Measurements from ENCODE around the gene ZNF862.
"Not testable (repeated sequence)": the region's sequence is repeated elsewhere in the genome, so short reads cannot be mapped to it uniquely, and the experiment has no call there.

ZNF862 gene

DNA sequence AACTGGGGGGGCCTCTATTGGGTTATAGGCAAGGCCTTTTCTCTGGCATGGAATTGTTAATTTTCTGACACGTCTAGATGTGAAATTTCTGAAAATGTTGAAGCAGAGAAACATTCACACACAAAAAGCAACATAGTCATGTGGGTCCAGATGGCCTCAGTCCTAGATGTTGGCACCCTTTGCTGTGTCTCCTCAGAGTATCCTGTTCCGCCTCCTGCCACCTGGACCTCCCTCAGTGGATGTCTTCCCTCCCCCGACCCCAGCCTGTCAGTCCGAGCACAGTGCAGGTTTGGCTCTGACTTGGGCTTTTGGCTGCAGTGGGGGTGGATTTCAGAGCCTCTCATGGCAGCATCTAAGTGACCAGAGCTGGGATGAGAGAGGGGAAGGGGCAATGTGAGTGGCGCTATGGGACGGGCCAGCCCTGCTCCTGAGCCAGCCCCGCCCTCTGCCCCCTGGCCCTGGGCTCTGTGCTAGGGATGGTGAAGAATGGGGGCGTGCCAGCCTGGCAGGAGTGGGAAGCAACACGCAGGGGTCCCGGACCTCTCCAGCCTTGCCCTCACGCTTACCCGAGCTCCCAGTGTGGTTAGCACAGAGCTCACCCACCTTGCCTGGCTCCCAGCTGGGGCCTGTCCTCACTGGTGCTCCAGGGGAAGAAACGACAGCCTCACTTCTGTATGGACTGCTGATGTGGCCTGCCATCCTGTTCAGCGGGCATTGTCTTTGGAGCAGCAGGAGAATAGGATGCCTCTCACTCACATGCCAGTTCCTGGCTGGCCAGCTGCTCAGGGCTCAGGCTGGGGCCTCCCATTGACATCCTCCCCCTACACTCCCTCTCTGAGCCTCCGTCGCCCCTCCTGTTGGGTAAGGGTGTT is 41.8 kb downstream of the ZNF862 start:
- no peak for DNase-seq (ENCODE audit: low read depth in 1 of 2, low spot score in 1 of 2)

DNA sequence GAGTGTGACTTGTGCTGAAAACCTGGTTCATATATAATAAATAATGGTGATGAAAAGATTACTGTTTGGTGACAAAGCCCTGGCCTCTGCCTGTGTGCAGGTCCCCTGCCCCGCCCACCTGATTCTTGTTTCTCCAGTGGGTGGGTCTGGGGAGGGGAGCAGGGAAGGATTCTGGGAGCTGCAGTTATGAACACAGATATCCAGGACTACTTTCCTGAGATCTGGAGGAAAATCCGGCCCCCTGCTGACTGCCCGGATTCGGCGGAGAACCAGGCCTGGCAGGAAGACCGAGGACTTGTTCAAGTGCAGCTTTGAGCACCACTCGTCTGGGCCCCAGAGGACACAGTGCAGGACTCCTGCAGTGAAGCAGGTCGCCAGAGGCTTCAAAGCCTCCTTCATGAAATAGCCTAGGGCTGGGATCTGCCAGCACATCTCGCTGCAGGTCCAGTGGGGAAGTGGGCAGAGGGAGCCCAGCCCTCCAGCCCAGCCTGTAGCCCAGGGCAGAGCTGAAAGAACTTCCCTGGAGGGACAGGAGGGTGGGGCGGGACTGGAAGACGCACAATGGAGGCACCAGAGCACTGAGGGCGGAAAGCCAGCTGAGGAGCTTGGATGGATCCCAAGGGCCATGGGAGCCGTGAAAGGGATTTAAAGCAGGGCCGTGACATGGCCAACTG is 42.6 kb downstream of the ZNF862 start:
- no peak for DNase-seq (ENCODE audit: low read depth in 1 of 2, low spot score in 1 of 2)

DNA sequence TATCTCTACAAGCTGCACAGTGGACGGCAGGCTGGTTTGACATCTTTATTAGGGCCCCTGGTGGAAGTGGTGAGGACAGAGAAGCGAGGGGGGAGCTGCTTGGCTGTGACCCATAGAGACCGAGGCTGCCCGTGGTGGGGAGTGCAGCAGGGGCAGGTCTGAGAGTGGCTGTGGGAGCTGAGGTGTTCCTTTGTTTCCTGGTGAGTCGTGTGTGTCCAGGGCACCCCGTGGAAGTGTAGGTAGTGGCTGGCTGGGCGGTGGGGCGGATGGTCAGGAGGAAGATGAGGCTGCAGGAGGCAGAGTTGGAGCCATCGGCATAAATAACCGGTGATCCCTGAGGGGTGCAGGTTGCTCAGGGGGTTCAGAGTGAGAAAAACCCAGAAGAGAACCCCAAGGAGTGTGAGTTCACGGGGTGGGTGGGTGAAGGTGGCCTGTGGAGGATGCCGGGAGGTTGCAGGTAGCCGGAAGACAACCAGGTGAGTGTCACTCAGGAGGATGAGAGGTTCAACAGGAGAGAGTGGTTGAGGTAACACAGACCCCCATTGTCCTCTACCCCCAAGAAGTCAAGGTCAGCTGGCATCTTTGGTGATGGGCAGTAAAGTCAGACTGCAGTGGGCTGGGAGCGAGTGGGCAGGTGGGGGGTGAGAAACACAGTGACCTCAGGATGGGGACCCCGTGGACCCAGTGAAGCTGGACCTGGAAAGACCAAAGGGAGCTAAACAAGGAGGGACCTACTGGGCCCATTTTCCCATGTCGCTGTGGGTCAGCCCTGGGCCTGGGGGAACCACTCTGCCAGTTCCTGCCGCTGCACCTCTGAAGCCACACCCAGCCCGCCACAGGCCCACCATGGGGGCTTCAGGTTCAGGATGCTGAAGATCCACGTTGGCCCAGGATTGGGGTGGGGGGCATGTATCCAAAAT is 43.4 kb downstream of the ZNF862 start:
- no peak for DNase-seq (ENCODE audit: low read depth in 1 of 2, low spot score in 1 of 2)

DNA sequence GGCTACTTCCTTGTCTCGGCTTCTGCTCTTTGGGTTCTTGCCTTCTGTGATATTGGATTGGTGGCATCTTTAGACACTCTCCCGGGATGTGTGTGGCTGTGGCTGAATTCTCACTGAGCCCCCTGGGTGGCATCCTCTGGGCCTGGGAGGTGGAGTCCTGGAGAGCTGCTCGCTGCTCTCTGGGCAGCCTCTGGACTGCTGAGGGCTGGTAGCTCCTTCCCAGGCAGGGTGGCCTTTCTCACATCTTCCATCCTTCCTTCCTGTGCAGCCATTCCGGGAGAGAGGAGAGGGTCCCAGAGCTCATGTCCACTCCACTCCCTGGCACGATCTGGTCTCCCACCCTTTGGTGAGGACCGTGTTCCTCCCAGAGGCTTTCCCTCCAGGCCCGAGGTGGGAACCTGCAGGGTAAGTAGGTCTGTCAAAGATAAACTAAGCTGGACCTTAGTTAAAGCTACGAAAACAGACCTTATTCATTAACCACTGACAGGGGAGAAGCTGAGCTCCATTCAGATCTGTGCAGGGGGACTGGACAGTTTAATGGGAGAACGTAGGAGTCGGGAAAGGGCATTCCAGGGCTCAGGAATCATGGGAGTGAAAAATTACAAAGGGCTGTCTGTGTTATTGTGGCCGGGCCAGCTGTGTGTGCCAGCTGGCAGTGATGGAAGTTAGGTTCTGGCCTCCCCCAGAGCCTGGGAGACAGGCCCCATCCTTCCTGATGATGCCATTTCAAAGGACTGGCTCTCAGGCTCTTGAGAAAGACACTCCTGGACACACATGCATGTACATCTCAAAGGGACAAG is 44.3 kb downstream of the ZNF862 start:
- DNase-seq (ENCODE audit: low read depth in 1 of 2, low spot score in 1 of 2), result no peak

DNA sequence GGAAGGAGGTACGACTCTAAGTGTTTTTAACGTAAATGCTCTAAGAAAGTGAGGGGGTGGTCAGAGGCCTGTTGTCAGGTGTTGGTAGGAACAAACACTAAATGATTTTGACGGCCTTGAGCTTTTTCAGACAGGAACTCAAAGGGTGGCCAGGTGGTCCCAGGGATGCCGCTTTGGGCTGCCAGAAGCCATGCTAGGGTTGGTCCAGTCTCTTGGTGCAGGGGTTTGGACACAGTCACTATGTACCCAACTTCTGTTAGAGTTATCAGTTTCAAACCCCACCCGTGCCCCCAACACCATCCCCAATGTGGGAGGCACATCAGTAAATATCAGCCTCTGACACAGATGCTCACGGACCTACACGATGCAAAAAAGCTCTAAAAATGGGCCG is 44.9 kb downstream of the ZNF862 start:
- no peak for DNase-seq (ENCODE audit: low read depth in 1 of 2, low spot score in 1 of 2)

DNA sequence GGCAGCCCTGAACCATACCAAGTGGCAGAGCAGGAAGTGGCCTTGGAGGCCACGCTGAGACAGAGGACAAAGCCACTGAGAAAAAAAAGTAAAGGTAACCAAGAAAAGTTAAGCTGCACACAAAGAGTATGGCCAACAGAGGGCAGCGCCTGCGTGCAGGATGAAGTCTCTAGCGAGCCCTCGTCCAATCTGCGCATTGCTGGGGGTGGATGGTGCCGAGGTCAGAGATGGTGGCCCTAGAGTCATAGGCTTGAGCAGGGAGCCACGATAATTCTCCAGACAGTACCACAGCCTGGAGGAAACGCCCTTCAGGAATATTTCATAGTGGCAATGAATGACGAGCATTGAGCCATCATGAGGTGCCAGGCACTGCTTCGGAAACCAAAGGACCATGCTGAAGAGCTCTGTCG is 45.3 kb downstream of the ZNF862 start:
- DNase-seq (ENCODE audit: low read depth in 1 of 2, low spot score in 1 of 2), result no peak

DNA sequence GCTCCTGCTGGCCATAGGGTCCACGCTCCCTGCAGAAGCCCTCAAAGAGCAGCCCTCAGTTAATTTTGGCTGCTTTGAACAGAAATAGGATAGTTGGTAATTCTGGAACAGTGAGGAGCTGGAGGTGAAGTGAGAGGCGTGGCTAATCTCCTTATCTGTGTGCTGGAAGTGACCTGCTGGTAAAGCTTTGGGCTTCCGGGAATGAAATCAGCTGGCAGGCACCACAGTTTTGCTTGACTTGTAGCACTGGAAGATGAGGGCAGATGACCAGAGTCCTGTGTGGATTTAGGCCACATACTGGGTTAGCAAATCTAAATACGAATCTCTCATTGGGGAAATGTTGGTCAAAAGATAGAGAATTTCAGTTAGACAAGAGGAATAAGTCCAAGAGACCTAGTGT is 45.8 kb downstream of the ZNF862 start:
- no peak for DNase-seq (ENCODE audit: low read depth in 1 of 2, low spot score in 1 of 2)

DNA sequence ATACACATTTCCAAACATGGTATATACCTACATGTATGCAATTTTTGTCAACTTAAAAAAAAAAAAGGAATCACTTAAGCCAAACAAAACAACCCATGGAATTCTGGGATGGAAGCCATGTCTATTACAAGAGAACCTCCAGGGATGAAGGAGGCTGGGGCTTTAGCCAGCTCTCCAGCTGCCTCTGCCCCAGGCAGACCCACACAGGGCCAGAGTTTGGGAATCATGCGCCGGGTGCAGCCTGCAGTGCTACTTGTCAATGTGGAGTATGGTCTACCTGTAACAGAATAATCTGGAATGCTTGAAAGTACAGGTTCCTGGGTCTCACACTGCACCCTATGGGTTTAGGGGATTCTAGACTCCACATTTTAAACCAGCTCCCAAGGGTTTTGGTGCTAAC is 46.4 kb downstream of the ZNF862 start:
- DNase-seq (ENCODE audit: low read depth in 1 of 2, low spot score in 1 of 2), result no peak

DNA sequence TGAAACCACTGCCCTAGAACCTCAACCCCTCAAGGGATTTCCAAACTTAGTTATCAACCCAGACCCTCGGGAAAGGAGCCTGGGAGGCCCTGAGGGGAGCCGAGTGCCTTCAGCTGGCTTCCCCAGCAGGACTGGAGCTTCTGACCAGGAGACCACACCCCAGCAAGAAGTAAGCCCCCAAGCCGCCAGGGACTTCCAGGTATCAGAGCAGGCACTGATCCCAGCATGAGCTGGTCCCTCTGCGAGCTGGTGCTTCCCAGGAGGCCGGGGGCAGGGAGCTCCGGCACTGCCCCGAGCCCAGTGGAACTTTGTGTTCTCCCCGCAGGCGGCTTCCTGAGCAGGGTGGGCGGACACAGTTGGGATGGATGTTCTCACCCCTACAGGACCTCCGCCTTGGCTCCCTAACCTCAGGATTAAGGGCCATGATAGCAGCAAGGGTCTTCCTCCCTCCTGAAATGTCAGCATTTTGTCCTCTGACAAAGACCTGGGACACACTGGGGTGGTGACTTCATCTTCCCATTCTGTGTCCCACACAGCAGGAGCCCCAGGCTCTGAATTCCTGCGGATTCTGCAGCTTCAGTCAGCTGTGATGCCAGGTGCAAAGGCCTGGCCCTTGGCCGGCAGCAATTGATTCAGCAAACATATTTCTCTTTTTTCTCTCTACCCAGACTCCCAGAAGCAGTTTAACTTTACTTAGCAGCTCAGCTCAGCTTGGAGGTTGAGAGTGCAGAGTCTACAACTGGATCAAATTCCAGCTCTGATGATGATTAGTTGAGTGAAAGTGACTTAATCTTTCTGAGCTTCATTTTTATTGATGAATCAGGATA is 47.2 kb downstream of the ZNF862 start:
- DNase-seq (ENCODE audit: low read depth in 1 of 2, low spot score in 1 of 2), result no peak

DNA sequence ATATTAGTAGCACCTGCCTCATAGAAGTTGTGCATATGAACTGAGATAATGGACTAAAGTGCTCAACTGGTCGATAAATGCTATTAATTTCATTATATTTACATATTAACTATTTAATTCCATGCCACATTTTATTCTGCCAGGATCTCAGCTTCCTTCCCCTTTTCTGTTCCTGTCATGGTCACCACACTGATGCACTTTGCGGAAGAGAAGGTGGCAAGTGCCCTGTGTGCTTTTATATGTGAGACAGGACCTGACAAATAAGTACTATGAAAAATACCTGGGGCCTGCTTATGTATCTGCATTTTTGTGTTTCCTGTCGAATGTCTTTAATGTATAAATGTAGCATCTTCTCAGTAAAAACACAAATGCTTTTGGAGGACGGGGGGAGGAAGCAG is 47.8 kb downstream of the ZNF862 start:
- DNase-seq (ENCODE audit: low read depth in 1 of 2, low spot score in 1 of 2), result no peak

DNA sequence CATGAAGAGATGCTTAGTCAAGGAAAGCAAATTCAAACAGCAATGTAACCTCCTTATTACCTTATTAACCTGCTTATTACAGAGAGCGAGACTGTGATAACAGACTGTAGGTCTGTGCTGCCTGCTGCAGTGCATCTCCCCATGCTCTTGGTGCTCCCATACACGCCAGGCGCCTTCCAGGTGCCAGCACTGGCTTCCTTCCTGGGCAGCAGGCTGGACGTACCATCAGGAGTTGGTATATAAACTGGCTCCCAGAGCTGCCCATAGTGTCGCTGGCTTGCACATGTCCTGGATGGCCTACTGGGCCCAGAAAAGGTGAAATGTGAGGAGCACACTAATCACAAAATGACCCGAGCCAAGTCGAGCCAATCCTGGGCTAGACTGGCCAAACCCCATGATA is 49.1 kb downstream of the ZNF862 start:
- no peak for DNase-seq (ENCODE audit: low read depth in 1 of 2, low spot score in 1 of 2)

DNA sequence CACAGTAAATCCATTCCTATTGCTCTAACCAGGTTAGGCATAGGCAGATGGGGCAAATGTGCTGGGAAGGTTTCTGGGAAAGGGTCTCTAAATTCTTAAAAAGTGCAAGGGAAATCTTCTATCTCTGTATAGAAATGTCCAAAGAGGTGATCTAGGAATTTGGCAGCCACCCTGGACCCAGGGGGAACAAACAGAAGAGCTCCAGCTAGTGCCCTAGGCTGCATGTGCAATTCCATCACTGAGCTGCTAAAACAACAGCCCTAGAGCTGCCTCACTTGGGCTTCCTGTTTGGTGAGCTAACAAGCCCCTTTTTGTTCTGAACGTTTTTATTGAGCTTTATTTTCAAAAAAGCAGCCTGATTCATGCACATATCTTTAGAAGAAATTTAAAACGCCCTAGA is 52.5 kb downstream of the ZNF862 start:
- DNase-seq (ENCODE audit: low read depth in 1 of 2, low spot score in 1 of 2), result not testable (repeated sequence)

DNA sequence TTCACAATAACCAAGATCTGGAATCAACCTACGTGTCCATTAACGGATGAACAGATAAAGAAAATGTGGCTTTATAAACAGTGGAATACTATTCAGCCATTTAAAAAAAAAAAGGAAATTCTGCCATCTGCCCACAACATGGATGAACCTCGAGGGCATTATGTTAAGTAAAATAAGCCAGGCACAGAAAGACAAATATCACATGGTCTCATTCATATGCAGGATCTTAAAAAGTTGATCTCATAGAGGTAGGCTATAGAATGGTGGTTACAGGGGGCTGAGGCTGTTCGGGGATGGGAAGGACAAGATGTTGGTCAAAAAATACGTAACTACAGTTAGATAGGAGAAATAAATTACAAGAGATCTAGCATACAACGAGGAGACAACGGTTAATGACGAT is 56.8 kb downstream of the ZNF862 start:
- not testable (repeated sequence) for DNase-seq (ENCODE audit: low read depth in 1 of 2, low spot score in 1 of 2)

DNA sequence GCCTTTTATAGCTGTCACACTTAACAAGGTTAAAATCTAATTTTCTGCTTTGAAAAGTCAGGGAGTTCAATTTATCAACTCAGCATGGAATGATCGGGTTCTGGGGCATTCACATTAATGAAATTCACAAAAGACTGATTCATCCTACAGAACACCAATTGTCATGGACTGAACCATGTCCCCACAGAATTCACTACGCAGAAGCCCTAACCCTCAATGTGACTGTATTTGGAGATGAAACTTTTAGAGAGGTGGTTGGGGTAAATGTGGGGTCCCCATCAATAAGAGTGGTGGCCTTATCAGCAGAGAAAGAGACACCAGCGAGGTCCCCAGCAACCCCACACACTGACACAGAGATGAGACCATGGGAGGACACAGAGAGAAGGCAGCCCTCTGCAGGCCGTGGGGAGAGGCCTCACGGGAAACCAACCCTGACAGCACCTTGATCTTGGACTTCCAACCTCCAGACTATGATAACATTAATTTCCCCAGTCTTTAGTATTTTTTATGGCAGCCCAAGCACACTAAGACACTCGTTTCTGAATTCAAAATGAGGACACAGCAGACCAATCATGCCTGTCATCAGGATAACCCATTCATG is 69.7 kb downstream of the ZNF862 start:
- not testable (repeated sequence) for DNase-seq (ENCODE audit: low read depth in 1 of 2, low spot score in 1 of 2)

DNA sequence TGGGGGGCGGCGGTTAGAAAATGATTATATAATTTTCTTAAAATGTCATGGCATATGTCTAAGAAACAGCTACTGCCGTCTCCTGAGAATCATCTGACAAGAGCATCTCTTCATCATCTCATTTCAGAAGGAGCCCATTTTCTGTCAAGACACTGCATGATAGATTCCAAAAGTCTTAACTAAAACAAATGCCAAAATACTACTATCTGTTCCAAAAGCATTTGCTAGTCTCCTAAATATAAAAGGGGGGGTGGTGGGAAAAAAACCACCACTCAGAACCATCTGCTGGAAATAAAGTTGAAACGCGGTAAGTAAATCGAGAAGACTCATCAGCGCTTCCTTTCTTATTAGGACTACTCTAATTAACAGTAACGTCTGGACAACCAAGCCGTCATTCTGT is 72.0 kb downstream of the ZNF862 start:
- not testable (repeated sequence) for DNase-seq (ENCODE audit: low read depth in 1 of 2, low spot score in 1 of 2)

DNA sequence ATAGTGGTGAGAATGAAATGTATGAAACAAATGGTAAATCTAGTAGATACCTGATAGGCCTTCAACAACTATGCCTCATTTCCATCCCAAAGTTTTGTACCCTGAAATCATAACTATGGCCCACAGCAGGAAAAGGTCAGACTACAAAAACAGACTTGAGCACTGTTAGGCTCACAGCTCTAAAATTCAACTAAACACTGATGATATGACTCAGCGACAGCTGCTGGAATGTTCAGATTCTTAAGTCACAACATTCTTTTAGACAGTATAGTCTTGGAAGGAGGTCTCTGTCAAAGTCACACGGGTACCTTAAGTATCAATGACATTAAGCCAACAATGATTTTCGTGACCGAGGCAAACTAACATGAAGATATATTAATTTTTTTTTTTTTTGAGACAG is 74.0 kb downstream of the ZNF862 start:
- DNase-seq (ENCODE audit: low read depth in 1 of 2, low spot score in 1 of 2), result not testable (repeated sequence)
